ENCODE measurements around the gene HDAC2.

DNA sequence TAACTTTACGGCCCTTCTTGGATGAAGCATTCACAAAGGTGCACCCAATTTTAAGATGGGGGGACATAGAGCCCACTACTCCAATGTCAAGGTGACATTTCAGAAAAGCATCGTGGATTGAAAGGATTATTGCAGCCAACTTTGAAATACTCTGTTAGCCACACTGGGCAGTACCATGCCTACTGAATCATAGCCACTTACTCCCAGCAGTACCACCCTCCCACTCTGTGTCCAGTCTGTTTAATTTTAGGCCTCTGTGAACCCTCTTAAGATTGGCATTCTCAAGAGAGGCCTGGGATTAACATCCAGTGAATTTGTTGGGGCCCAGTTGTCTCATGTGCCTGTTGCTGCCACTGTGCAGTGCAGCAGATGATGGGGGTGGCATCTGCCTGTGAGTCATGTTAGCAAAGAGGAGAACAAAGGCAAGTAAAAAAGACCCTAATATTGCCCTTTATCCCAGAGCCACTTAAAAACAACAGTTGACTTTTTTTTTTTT is 11.2 kb upstream of the HDAC2 start:
- TF ChIP-seq, protein P1, sequence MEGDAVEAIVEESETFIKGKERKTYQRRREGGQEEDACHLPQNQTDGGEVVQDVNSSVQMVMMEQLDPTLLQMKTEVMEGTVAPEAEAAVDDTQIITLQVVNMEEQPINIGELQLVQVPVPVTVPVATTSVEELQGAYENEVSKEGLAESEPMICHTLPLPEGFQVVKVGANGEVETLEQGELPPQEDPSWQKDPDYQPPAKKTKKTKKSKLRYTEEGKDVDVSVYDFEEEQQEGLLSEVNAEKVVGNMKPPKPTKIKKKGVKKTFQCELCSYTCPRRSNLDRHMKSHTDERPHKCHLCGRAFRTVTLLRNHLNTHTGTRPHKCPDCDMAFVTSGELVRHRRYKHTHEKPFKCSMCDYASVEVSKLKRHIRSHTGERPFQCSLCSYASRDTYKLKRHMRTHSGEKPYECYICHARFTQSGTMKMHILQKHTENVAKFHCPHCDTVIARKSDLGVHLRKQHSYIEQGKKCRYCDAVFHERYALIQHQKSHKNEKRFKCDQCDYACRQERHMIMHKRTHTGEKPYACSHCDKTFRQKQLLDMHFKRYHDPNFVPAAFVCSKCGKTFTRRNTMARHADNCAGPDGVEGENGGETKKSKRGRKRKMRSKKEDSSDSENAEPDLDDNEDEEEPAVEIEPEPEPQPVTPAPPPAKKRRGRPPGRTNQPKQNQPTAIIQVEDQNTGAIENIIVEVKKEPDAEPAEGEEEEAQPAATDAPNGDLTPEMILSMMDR (IDR thresholded peaks at IDR 0.05), result no peak
- TF ChIP-seq POLR2A (IDR thresholded peaks at IDR 0.05), result no peak

Measured in lower leg skin (tissue), 3 donors.